SK-N-SH (cell line): ENCODE results near the gene ZHX3.

Experiments
- CHD2 ChIP-seq: fragments of 150-350 bp; IDR thresholded peaks from 2 replicates; pipeline ENCODE4 v1.6.1; 2018; ENCODE audit warnings: low read length; ENCODE audit not compliant: partially characterized antibody
- EP300 ChIP-seq, 2 experiments: IDR thresholded peaks; 2 replicates each; pipeline versions ENCODE4 v1.4.0 to v1.6.1; 2012; ENCODE audit warnings: borderline replicate concordance in 1 of 2, low read depth in 1 of 2, low read length in 1 of 2
- RAD21 ChIP-seq: IDR thresholded peaks from 2 replicates; pipeline ENCODE4 v1.6.1; 2012; ENCODE audit warnings: mild to moderate bottlenecking, low read length
- TF ChIP-seq, protein P1 (sequence below): fragments of 200-600 bp; sonication (generic); IDR thresholded peaks from 2 replicates; pipeline ENCODE4 v1.6.1; 2017; ENCODE audit warnings: antibody characterized with exemption, mild to moderate bottlenecking, moderate library complexity
- TF ChIP-seq, protein P2 (sequence below): fragments of 150-350 bp; IDR thresholded peaks from 2 replicates; pipeline ENCODE4 v1.6.1; 2017; ENCODE audit warnings: antibody characterized with exemption, low read length, low read depth, borderline replicate concordance

DNA sequence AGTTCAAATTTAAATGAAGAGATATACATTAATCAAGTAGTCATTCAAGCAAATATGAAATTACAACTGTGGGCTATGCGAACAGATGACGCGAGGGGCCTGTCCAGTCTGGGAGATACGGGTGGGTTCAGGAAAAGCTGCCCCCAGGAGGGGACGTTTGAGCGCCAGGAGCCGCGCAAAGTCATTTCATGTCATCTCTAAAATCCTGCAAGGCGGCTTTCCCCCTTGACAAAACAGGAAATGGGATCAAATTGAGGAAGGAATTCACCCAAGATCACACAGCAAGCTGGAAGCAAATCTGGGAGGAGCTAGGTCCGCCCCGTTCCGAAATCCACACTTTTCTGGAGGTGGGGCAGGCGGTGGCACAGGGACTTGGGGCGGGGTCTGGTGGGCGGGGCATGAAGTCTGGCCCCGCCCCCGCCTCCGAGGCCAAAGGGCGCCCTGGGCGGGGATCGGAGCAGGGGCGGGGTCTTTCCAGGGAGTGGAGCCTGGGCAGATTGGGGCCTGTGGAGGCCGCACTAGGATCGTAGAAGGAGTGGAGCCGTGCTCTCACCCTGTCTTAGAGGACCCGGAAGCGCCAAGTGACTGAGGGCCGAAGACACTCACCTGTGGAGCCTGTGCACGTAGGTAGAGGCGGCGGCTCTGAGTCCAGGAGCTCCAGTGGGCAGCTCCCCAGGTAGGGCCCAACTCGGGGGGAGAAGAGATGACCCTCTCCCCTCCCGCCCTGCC, 23.0 kb upstream of the ZHX3 start, which contains the start of gene LPIN3:
- TF ChIP-seq RAD21 (no peak), CHD2 (no peak), EP300 (IDR thresholded peaks at IDR 0.05; ENCODE audit: borderline replicate concordance in 1 of 2, low read depth in 1 of 2, low read length in 1 of 2) (no peak)
- TF ChIP-seq, protein P1, sequence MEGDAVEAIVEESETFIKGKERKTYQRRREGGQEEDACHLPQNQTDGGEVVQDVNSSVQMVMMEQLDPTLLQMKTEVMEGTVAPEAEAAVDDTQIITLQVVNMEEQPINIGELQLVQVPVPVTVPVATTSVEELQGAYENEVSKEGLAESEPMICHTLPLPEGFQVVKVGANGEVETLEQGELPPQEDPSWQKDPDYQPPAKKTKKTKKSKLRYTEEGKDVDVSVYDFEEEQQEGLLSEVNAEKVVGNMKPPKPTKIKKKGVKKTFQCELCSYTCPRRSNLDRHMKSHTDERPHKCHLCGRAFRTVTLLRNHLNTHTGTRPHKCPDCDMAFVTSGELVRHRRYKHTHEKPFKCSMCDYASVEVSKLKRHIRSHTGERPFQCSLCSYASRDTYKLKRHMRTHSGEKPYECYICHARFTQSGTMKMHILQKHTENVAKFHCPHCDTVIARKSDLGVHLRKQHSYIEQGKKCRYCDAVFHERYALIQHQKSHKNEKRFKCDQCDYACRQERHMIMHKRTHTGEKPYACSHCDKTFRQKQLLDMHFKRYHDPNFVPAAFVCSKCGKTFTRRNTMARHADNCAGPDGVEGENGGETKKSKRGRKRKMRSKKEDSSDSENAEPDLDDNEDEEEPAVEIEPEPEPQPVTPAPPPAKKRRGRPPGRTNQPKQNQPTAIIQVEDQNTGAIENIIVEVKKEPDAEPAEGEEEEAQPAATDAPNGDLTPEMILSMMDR: no peak
- TF ChIP-seq, protein P2, sequence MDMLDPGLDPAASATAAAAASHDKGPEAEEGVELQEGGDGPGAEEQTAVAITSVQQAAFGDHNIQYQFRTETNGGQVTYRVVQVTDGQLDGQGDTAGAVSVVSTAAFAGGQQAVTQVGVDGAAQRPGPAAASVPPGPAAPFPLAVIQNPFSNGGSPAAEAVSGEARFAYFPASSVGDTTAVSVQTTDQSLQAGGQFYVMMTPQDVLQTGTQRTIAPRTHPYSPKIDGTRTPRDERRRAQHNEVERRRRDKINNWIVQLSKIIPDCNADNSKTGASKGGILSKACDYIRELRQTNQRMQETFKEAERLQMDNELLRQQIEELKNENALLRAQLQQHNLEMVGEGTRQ: no peak
